HCT116 (cell line): Measurements from ENCODE around the gene TEDC2. TPM values are rescaled to one million over a fixed set of nuclear protein-coding genes. Genes with fewer than 3 reads are reported as not detected.

ENCODE experiments used
- ATAC-seq: fragments of 200-7000 bp; cut with Tn5 transposase; 2 replicates; pipeline ENCODE4 v1.9.1; 2020; ENCODE audit warnings: mild to moderate bottlenecking, moderate library complexity
- BruUV-seq: library from RNA; stranded (reverse); fragments of 400-500 nt; replicated peaks from 2 replicates; lab custom pipeline; 2021; lab: Mats Ljungman, UMichigan
- CTCF ChIA-PET: fragments of 300-600 bp; sonication (Branson Sonifier 250); formaldehyde crosslinking; loops from one replicate; lab custom pipeline; 2021; ENCODE audit warnings: antibody characterized with exemption; lab: Charles Lee
- POLR2A ChIA-PET: fragments of 300-600, 350-600 bp; sonication (Branson Sonifier 250); formaldehyde crosslinking; loops from one replicate; lab custom pipeline; 2021; ENCODE audit warnings: antibody characterized with exemption; lab: Charles Lee
- RAD21 ChIA-PET, 2 experiments: fragments of 300-600 bp; sonication (Branson Sonifier 250); formaldehyde crosslinking; loops; one replicate each; lab custom pipeline; 2023; ENCODE audit warnings: low total read pairs in 2 of 2; ENCODE audit not compliant: uncharacterized antibody in 2 of 2, unreplicated experiment in 2 of 2, low non-redundant PET in 1 of 2; lab: Charles Lee
- DNase-seq: peaks from one replicate; pipeline ENCODE4 v3.0.0-alpha.2; 2010; ENCODE audit warnings: low read depth, low spot score
- H2AFZ ChIP-seq: fragments of 200-600 bp; shearing (Covaris generic), sonication (generic); 2 replicates; pipeline ENCODE4 v1.6.1; 2017; ENCODE audit warnings: low read depth, mixed run types, mixed read lengths, antibody characterized with exemption, low read length; ENCODE audit not compliant: poor library complexity, severe bottlenecking
- H3K27ac ChIP-seq: 2 replicates; pipeline ENCODE4 v1.5.1; 2012; ENCODE audit warnings: low read depth, low read length
- H3K27me3 ChIP-seq: fragments of 200-600 bp; sonication (generic); 2 replicates; pipeline ENCODE4 v1.6.1; 2016; ENCODE audit warnings: mixed run types, low read length, mixed read lengths; ENCODE audit not compliant: insufficient read depth
- H3K36me3 ChIP-seq, 2 experiments: fragments of 200-500 bp in 1 of 2; fragments of 200-600 bp in 1 of 2; sonication (Bioruptor generic) in 1 of 2; sonication (generic) in 1 of 2; 2 replicates each; pipeline versions ENCODE4 v1.5.1 to v1.6.1; 2014 to 2016; ENCODE audit warnings: low read length in 2 of 2, inconsistent platforms in 1 of 2, mixed read lengths in 1 of 2, mixed run types in 1 of 2; ENCODE audit not compliant: insufficient read depth in 2 of 2, control insufficient read depth in 1 of 2
- H3K4me1 ChIP-seq, 2 experiments: fragments of 200-600 bp in 1 of 2; sonication (generic) in 1 of 2; 2 replicates each; pipeline versions ENCODE4 v1.5.1 to v1.6.1; 2012 to 2017; ENCODE audit warnings: low read length in 2 of 2, inconsistent platforms in 1 of 2, mild to moderate bottlenecking in 1 of 2, mixed read lengths in 1 of 2, mixed run types in 1 of 2, moderate library complexity in 1 of 2; ENCODE audit not compliant: insufficient read depth in 2 of 2, control insufficient read depth in 1 of 2
- H3K4me2 ChIP-seq: fragments of 200-600 bp; sonication (generic); 2 replicates; pipeline ENCODE4 v1.6.1; 2017; ENCODE audit warnings: mixed run types, low read length, mixed read lengths
- H3K4me3 ChIP-seq, 2 experiments: fragments of 200-600 bp in 1 of 2; sonication (generic) in 1 of 2; replicated peaks in 1 of 2; 2 replicates each; pipeline ENCODE4 v1.5.1; 2011 to 2016; ENCODE audit warnings: low read length in 2 of 2, control low read depth in 1 of 2, low read depth in 1 of 2, mild to moderate bottlenecking in 1 of 2, mixed read lengths in 1 of 2, mixed run types in 1 of 2
- H3K79me2 ChIP-seq: fragments of 200-600 bp; sonication (generic); 2 replicates; pipeline ENCODE4 v1.6.1; 2017; ENCODE audit warnings: mild to moderate bottlenecking, mixed run types, low read length, moderate library complexity, mixed read lengths; ENCODE audit not compliant: insufficient read depth
- H3K9ac ChIP-seq: fragments of 200-600 bp; sonication (generic); 2 replicates; pipeline ENCODE4 v1.6.1; 2016; ENCODE audit warnings: low read length, mixed read lengths
- H3K9me2 ChIP-seq: fragments of 200-600 bp; sonication (generic), shearing (Covaris generic); 2 replicates; pipeline ENCODE4 v1.6.1; 2017; ENCODE audit warnings: mixed run types, mild to moderate bottlenecking, moderate library complexity; ENCODE audit not compliant: insufficient read depth
- H3K9me3 ChIP-seq, 2 experiments: fragments of 200-500 bp in 1 of 2; fragments of 200-600 bp in 1 of 2; sonication (Bioruptor generic) in 1 of 2; sonication (generic) in 1 of 2; 2 replicates each; pipeline ENCODE4 v1.6.1; 2014 to 2017; ENCODE audit warnings: low read length in 2 of 2, mixed read lengths in 2 of 2, inconsistent platforms in 1 of 2, low read depth in 1 of 2, mild to moderate bottlenecking in 1 of 2, mixed run types in 1 of 2, moderate library complexity in 1 of 2; ENCODE audit not compliant: control insufficient read depth in 1 of 2, insufficient read depth in 1 of 2
- H4K20me1 ChIP-seq: fragments of 200-600 bp; sonication (generic), shearing (Covaris generic); 2 replicates; pipeline ENCODE4 v1.6.1; 2017; ENCODE audit warnings: mixed run types, mild to moderate bottlenecking, moderate library complexity; ENCODE audit not compliant: insufficient read depth
- EGR1 ChIP-seq: IDR thresholded peaks from 2 replicates; pipeline ENCODE4 v1.6.1; 2012; ENCODE audit warnings: low read depth
- MAX ChIP-seq: IDR thresholded peaks from 2 replicates; pipeline ENCODE4 v1.6.1; 2012
- POLR2A ChIP-seq: IDR thresholded peaks from 2 replicates; pipeline ENCODE4 v1.7.0; 2011; ENCODE audit warnings: borderline replicate concordance; ENCODE audit not compliant: insufficient read depth, insufficient read length; ENCODE audit errors: extremely low read depth
- RAD21 ChIP-seq: IDR thresholded peaks from 2 replicates; pipeline ENCODE4 v1.6.1; 2012; ENCODE audit warnings: low read depth, mild to moderate bottlenecking
- SP1 ChIP-seq: IDR thresholded peaks from 2 replicates; pipeline ENCODE4 v1.6.1; 2012; ENCODE audit warnings: low read depth
- SRF ChIP-seq: IDR thresholded peaks from 2 replicates; pipeline ENCODE4 v1.6.1; 2012; ENCODE audit warnings: low read depth
- ZFX ChIP-seq: fragments of 450-650 bp; IDR thresholded peaks from 2 replicates; pipeline ENCODE4 v1.6.1; 2017
- intact Hi-C: fragments of 100-400 bp; cut with micrococcal nuclease; formaldehyde crosslinking; loops from 2 replicates; pipeline ENCODE4 v1.10.0; 2022
- total RNA-seq: library from RNA; stranded (reverse); gene quantifications from one replicate; pipeline ENCODE4 v1.2.1, GENCODE V29; 2021; ENCODE audit not compliant: unreplicated experiment
- TF ChIP-seq, protein P1 (sequence below): IDR thresholded peaks from 2 replicates; pipeline ENCODE4 v1.6.1; 2012; ENCODE audit warnings: low read depth
- TF ChIP-seq, protein P2 (sequence below): IDR thresholded peaks from 2 replicates; pipeline ENCODE4 v1.6.1; 2011; ENCODE audit warnings: mild to moderate bottlenecking, low read length, moderate library complexity; ENCODE audit not compliant: insufficient replicate concordance; ENCODE audit errors: extremely low read depth

Gene TEDC2
- total RNA-seq, 1 experiment from 2014 or later = 26.5 TPM

DNA sequence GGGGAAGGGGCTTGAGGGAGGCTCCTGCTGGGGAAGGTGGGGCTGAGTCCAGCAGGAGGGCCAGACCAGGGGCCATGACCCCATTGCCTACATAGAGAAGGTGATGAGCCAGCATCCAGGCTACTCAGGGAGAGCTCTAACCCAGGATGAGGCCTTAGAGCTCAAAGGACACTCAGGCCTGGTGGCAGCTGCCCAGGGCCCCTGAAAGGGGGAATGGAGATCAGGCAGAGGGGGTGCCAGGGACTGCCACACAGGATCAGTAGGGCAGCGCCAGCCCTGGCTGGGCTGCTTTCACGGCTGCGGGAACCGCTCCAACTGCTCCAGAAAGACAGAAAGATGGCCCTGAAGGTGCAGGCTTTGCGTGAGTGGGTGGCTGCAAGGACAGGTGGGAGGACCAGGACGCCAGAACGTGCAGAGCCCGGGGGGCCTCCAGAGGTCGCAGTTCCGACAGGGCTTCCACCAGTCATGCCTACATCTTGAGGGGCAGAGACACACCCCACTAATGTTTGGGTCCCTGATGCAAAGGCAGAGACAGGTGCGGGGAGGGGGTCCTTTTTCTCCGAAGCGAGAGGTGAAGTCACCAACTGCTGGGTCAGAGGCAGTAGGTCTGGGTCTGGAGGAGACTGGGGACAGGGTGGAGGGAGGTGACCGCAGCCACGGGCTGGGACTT is 53.0 kb downstream of the TEDC2 start:
- no peaks in the 10 kb centered on the region for H3K27me3 ChIP-seq
- peaks cover 5% of the 10 kb centered on the region; the same call in 1 of the 2 replicates for H4K20me1 ChIP-seq
- H3K9me3 ChIP-seq = no peaks in the 10 kb centered on the region
- TF ChIP-seq, protein P1, sequence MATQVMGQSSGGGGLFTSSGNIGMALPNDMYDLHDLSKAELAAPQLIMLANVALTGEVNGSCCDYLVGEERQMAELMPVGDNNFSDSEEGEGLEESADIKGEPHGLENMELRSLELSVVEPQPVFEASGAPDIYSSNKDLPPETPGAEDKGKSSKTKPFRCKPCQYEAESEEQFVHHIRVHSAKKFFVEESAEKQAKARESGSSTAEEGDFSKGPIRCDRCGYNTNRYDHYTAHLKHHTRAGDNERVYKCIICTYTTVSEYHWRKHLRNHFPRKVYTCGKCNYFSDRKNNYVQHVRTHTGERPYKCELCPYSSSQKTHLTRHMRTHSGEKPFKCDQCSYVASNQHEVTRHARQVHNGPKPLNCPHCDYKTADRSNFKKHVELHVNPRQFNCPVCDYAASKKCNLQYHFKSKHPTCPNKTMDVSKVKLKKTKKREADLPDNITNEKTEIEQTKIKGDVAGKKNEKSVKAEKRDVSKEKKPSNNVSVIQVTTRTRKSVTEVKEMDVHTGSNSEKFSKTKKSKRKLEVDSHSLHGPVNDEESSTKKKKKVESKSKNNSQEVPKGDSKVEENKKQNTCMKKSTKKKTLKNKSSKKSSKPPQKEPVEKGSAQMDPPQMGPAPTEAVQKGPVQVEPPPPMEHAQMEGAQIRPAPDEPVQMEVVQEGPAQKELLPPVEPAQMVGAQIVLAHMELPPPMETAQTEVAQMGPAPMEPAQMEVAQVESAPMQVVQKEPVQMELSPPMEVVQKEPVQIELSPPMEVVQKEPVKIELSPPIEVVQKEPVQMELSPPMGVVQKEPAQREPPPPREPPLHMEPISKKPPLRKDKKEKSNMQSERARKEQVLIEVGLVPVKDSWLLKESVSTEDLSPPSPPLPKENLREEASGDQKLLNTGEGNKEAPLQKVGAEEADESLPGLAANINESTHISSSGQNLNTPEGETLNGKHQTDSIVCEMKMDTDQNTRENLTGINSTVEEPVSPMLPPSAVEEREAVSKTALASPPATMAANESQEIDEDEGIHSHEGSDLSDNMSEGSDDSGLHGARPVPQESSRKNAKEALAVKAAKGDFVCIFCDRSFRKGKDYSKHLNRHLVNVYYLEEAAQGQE = no peak
- no peak for TF ChIP-seq RAD21
- TF ChIP-seq SRF = no peak
- no peak for TF ChIP-seq MAX
- no peak for TF ChIP-seq ZFX
- TF ChIP-seq EGR1 = no peak
- TF ChIP-seq, protein P2, sequence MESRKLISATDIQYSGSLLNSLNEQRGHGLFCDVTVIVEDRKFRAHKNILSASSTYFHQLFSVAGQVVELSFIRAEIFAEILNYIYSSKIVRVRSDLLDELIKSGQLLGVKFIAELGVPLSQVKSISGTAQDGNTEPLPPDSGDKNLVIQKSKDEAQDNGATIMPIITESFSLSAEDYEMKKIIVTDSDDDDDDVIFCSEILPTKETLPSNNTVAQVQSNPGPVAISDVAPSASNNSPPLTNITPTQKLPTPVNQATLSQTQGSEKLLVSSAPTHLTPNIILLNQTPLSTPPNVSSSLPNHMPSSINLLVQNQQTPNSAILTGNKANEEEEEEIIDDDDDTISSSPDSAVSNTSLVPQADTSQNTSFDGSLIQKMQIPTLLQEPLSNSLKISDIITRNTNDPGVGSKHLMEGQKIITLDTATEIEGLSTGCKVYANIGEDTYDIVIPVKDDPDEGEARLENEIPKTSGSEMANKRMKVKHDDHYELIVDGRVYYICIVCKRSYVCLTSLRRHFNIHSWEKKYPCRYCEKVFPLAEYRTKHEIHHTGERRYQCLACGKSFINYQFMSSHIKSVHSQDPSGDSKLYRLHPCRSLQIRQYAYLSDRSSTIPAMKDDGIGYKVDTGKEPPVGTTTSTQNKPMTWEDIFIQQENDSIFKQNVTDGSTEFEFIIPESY = no peak
- no peak for TF ChIP-seq SP1
- no peak for TF ChIP-seq POLR2A
- DNase-seq (no peak), ATAC-seq (peak; percentile 19; the same call in 1 of the 2 replicates)
- H3K9ac ChIP-seq = peak overlapping the region; percentile 95
- H2AFZ ChIP-seq = no peak overlapping the region
- H3K4me2 ChIP-seq = peak overlapping the region; percentile 98
- peak overlapping the region; percentile 30 to 95 for H3K4me3 ChIP-seq
- no peaks in the 10 kb centered on the region for H3K36me3 ChIP-seq
- no peaks in the 10 kb centered on the region for H3K9me2 ChIP-seq
- H3K27ac ChIP-seq = peak overlapping the region; percentile 98
- CTCF ChIA-PET = interaction anchor here (0.5 kb wide), 1 partner anchor 25 kb away, joined by 3 read pairs; the partner anchor contains the start of gene PDPK1
- POLR2A ChIA-PET = no interaction called here
- H3K4me1 ChIP-seq = peaks cover 20 to 39% of the 10 kb centered on the region in 2 experiments
- RAD21 ChIA-PET = no interaction called here
- H3K79me2 ChIP-seq = peaks cover 41% of the 10 kb centered on the region
- intact Hi-C loops = no loop called here
- BruUV-seq = no TSS peak
